Inflammatory macrophage treated with lipopolysaccharide for 4 hours (primary cell): ENCODE data around the gene DAGLA.

ENCODE experiments used
- DNase-seq: peaks from one replicate; pipeline ENCODE4 v3.0.0-alpha.2; 2020

The DAGLA gene

GRCh38 chr11:61693922-61694601 lies 13.9 kb downstream of the DAGLA start:
- DNase-seq = no peak

GRCh38 chr11:61694602-61694939 lies 14.4 kb downstream of the DAGLA start:
- no peak for DNase-seq

GRCh38 chr11:61694946-61695706 lies 14.9 kb downstream of the DAGLA start:
- DNase-seq = no peak

- DNase-seq = peak; percentile 98
Measured at GRCh38 chr11:61695917-61696316, 15.7 kb downstream of the DAGLA start.

- no peak for DNase-seq
Measured at GRCh38 chr11:61696602-61697001, 16.4 kb downstream of the DAGLA start.

- no peak for DNase-seq
Measured at GRCh38 chr11:61697078-61697502, 16.9 kb downstream of the DAGLA start.

GRCh38 chr11:61697764-61698163 lies 17.6 kb downstream of the DAGLA start:
- DNase-seq = no peak

- DNase-seq = peak; percentile 67
Measured at GRCh38 chr11:61698173-61698948, 18.2 kb downstream of the DAGLA start.

GRCh38 chr11:61699737-61700160 lies 19.6 kb downstream of the DAGLA start:
- DNase-seq = no peak

GRCh38 chr11:61700212-61700611 lies 20.0 kb downstream of the DAGLA start:
- peak; percentile 61 for DNase-seq

GRCh38 chr11:61700720-61701119 lies 20.5 kb downstream of the DAGLA start:
- DNase-seq = no peak

GRCh38 chr11:61701242-61701886 lies 21.2 kb downstream of the DAGLA start:
- peak; percentile 86 for DNase-seq

- no peak for DNase-seq
Measured at GRCh38 chr11:61702701-61703312, 22.6 kb downstream of the DAGLA start.

GRCh38 chr11:61704838-61705237 lies 24.6 kb downstream of the DAGLA start:
- DNase-seq = no peak

GRCh38 chr11:61706452-61707400 lies 26.5 kb downstream of the DAGLA start:
- no peak for DNase-seq

GRCh38 chr11:61707574-61707973 lies 27.4 kb downstream of the DAGLA start:
- no peak for DNase-seq

- no peak for DNase-seq
Measured at GRCh38 chr11:61709110-61709509, 28.9 kb downstream of the DAGLA start.

GRCh38 chr11:61709572-61709971 lies 29.4 kb downstream of the DAGLA start:
- no peak for DNase-seq

GRCh38 chr11:61710019-61710418 lies 29.8 kb downstream of the DAGLA start:
- no peak for DNase-seq

GRCh38 chr11:61711037-61711436 lies 30.8 kb downstream of the DAGLA start:
- no peak for DNase-seq

GRCh38 chr11:61711498-61711897 lies 31.3 kb downstream of the DAGLA start:
- DNase-seq = no peak

GRCh38 chr11:61712314-61712713 lies 32.1 kb downstream of the DAGLA start:
- DNase-seq = no peak
